HG03558 (cell line): ENCODE measurements around the gene ZFPM1.

ENCODE experiments used
- ATAC-seq: cut with Tn5 transposase; IDR thresholded peaks from one replicate; pipeline ENCODE4 v1.9.1; 2021; ENCODE audit warnings: moderate number of reproducible peaks; ENCODE audit not compliant: unreplicated experiment; ENCODE audit errors: extremely low read depth

Gene ZFPM1

DNA sequence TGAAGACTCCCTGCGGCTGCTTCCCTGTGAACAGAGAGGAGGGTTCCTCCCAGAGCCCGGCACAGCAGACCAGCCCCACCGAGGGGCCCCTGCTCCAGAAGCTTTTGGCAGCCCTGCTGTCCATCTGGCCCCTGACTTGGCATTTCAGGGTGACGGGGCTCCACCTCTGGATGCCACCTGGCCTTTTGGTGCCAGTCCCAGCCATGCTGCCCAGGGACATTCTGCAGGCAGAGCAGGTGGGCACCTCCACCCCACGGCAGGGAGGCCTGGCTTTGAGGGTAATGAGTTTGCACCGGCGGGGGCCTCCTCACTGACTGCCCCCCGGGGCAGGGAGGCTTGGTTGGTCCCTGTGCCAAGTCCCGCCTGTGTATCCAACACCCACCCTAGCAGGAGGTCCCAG, 20.3 kb upstream of the ZFPM1 start:
- no peak for ATAC-seq

DNA sequence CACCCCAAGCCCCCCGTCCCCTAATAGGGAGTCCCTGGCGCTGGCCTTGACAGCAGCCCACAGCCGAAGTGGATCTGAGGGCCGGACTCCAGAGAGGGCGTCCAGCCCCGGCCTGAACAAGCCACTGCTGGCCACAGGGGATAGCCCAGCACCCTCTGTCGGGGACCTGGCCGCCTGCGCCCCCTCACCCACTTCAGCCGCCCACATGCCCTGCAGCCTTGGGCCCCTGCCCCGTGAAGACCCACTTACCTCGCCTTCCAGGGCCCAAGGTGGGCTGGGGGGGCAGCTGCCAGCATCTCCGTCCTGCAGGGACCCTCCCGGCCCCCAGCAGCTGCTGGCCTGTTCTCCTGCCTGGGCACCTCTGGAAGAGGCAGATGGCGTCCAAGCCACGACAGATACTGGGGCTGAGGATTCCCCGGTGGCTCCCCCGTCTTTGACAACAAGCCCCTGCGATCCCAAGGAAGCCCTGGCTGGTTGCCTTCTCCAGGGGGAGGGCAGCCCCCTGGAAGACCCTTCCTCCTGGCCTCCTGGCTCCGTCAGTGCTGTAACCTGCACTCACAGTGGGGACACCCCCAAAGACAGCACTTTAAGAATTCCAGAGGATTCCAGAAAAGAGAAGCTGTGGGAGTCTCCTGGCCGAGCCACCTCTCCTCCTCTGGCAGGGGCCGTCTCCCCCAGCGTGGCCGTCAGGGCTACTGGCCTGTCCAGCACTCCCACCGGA, 19.3 kb upstream of the ZFPM1 start:
- ATAC-seq = no peak

DNA sequence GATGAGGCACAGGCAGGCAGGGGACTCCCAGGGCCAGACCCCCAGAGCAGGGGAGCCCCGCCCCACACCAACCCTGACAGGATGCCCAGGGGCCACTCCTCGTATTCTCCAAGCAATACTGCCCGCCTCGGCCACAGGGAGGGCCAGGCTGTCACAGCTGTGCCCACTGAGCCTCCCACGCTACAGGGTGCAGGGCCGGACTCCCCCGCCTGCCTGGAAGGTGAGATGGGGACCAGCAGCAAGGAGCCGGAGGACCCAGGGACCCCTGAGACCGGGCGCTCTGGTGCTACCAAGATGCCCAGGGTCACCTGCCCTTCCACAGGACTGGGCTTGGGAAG, 18.8 kb upstream of the ZFPM1 start:
- ATAC-seq = no peak

DNA sequence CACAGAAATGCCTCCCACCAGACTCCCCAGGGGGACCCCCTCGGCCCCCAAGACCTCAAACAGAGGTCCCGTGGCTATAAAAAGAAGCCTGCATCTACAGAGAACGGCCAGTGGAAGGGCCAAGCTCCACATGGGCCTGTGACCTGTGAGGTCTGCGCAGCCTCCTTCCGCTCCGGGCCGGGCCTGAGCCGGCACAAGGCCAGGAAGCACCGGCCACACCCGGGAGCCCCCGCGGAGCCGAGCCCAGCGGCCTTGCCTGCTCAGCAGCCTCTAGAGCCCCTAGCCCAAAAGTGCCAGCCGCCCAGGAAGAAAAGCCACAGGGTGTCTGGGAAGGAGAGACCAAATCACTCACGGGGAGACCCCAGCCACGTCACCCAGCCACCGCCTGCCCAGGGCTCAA, 18.3 kb upstream of the ZFPM1 start:
- ATAC-seq = no peak

DNA sequence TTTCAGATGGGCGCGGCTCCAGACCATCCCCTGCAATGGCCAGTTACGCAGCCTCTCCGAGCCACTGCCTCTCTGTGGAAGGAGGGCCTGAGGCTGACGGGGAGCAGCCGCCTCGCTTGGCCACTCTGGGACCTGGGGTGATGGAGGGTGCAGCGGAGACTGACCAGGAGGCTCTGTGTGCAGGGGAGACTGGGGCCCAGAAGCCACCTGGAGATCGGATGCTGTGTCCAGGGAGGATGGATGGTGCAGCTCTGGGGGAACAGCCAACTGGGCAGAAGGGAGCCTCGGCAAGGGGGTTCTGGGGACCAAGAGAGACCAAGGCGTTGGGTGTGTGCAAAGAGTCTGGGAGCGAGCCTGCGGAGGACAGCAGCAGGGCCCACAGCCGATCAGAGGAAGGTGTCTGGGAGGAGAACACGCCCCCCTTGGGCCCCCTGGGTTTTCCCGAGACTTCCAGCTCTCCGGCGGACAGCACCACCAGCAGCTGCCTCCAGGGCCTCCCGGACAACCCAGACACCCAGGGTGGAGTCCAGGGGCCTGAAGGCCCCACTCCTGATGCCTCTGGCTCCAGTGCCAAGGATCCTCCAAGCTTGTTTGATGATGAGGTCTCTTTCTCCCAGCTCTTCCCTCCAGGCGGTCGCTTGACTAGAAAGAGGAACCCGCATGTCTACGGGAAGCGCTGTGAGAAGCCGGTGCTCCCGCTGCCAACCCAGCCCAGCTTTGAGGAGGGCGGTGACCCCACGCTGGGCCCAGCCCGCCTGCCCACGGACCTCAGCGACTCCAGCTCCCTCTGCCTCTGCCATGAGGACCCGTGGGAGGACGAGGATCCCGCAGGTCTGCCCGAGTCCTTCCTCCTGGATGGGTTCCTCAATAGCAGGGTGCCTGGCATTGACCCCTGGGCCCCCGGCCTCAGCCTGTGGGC, 17.4 kb upstream of the ZFPM1 start:
- no peak for ATAC-seq

DNA sequence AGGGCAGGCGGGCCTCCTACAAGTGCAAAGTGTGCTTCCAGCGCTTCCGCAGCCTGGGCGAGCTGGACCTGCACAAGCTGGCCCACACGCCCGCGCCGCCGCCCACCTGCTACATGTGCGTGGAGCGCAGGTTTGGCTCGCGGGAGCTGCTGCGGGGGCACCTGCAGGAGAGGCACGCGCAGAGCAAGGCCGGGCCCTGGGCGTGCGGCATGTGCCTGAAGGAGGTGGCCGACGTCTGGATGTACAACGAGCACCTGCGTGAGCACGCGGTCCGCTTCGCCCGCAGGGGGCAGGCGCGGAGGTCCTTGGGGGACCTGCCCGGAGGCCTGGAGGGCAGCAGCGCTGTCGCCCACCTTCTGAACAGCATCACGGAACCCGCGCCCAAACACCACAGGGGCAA, 16.3 kb upstream of the ZFPM1 start:
- ATAC-seq = no peak

DNA sequence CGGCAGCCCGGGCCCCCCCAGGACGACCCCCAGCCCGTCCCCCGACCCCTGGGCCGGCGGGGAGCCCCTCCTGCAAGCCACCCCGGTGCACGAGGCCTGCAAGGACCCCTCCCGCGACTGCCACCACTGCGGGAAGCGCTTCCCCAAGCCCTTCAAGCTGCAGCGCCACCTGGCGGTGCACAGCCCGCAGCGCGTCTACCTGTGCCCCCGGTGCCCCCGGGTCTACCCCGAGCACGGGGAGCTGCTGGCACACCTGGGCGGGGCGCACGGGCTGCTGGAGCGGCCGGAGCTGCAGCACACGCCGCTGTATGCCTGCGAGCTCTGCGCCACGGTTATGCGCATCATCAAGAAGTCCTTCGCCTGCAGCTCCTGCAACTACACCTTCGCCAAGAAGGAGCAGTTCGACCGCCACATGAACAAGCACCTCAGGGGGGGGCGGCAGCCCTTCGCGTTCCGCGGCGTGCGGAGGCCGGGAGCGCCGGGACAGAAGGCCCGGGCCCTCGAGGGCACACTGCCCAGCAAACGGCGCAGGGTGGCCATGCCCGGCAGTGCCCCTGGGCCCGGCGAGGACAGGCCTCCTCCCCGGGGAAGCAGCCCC, 15.6 kb upstream of the ZFPM1 start:
- ATAC-seq = no peak

DNA sequence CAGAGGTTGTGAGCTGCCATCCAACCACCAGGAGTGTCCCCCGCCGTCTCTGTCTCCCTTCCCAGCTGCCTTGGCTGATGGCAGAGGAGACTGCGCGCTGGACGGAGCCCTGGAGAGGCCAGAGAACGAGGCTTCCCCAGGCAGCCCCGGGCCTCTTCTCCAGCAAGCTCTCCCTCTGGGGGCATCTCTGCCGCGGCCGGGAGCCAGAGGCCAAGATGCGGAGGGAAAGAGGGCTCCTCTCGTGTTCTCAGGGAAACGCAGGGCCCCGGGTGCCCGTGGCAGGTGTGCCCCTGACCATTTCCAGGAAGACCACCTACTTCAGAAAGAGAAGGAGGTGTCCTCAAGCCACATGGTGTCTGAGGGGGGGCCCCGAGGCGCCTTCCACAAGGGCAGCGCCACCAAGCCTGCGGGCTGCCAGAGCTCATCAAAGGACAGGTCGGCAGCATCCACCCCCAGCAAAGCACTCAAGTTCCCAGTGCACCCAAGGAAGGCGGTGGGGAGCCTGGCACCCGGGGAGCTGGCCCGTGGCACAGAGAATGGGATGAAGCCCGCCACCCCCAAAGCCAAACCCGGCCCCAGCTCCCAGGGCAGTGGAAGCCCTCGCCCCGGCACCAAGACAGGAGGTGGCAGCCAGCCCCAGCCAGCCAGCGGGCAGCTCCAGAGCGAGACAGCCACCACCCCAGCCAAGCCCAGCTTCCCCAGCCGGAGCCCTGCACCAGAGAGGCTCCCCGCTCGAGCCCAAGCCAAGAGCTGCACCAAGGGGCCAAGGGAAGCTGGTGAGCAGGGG, 14.8 kb upstream of the ZFPM1 start:
- no peak for ATAC-seq

DNA sequence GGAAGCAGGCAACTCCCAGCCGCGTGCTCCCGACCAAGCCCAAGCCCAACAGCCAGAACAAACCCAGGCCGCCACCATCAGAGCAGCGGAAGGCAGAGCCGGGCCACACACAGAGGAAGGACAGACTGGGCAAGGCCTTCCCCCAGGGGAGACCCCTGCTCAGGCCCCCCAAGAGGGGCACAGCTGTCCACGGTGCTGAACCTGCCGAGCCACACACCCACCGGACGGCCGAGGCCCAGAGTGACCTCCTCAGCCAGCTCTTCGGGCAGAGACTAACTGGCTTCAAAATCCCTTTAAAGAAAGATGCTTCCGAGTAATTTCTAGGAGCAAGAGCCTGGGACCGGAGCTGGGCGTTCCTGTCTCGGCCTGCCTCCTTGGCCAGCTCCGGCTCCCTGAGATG, 14.1 kb upstream of the ZFPM1 start:
- no peak for ATAC-seq

DNA sequence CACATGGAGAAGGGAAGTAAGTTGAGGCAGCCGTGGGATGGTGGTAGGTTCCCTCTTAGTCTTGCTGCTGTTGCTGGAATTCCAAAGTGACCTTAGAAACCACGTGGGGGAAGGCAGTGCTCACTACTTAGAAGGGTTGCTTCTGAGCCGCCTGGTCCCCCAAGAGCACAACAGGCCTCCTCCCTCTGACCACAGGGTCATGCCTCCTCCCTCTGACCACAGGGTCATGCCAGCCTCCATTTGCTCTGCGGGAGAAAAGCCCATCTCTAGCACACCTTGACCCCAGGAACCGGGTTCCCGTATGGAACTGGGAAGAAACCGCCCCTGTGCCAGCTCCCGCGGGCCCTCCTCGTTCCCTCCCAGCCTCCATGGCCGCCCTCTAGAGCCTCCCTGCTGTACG, 13.4 kb upstream of the ZFPM1 start:
- ATAC-seq = no peak

DNA sequence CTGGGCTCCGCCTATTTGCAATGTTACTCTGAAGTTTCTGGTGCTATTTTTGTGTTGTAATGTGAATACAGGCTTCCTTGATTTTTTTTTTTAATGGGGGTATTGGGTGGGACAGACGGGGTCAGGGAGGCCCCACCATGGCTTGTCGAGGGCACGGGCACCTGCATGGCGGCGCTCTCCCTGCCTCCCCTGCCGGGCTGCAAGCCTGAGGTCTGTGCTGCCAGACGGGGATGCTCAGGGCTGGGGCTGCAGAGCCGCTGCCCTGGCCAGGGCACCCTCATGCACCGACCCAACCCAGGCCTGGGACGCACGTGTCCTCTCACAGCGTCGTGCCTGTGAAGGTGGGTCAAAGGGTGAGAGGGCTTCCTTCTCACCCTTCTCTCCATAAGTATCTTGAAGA, 13.0 kb upstream of the ZFPM1 start:
- no peak for ATAC-seq

DNA sequence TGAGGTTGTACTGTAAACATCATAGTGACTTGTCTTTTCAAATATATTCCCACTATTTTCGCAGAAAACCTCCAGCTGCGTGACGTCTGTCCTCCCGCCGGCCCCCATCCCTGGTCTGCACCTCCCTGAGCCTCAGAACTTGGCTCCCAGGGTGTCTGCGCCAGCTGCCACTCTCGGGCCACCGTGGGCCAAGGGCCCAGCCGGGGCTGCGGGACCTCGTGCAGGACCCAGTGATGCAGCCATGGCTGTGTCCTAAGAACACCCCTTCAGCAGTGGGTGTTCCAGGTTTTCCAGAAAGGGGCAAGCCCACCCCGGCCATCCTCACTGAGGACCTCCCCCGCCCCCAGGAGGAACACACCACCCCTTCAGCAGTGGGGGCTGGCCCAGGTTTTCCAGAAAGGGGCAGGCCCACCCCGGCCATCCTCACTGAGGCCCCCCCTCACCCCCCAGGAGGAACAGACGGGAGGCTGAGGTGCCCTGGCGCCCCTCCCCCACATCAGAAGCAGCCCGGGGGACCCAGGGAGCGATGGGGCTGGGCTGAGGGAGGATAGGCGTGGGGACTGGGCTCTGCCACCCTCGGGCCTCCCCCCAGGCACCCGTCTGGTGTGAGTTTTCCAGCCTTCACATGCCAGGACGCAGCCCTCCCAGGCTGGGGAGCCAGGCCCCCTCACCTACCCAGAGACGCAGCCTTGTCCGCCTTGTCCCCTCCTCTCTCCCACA, 12.2 kb upstream of the ZFPM1 start:
- no peak for ATAC-seq

DNA sequence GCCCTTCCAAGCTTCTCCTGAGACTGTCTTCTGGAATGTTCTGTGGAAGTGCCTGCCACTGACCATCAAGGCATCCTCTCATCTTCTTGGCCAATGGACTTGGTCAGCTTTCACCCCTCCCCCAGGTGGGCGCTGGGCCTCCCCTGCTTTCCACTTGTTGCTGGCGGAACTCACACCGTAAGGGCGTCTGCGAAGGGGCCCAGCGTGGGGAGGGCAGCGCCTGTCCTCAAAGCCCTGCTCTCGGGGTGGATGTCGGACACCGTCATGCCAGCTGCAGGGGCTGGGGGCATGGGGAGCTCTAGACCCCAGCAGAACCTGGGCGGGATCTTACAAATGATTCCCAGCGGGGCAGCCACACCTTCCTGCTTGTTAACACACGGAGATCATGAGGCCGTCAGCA, 11.6 kb upstream of the ZFPM1 start:
- no peak for ATAC-seq

DNA sequence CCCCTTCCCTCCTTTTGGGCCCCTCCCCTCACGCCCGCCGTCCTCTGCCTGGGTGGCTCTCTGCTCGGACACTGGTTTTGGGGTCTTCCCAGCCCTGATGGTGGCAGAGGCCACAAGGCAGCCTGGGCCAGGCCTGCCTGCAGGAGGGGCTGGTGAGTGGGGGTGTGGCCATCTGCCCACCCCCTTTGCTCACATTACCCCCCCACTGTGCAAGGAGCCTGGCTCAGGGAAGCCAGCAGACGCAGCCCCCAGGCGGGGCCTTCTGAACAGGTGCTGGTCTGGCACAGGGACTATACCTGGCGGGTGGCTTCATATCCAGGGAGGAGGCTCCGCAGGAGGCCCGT, 10.7 kb upstream of the ZFPM1 start:
- no peak for ATAC-seq

DNA sequence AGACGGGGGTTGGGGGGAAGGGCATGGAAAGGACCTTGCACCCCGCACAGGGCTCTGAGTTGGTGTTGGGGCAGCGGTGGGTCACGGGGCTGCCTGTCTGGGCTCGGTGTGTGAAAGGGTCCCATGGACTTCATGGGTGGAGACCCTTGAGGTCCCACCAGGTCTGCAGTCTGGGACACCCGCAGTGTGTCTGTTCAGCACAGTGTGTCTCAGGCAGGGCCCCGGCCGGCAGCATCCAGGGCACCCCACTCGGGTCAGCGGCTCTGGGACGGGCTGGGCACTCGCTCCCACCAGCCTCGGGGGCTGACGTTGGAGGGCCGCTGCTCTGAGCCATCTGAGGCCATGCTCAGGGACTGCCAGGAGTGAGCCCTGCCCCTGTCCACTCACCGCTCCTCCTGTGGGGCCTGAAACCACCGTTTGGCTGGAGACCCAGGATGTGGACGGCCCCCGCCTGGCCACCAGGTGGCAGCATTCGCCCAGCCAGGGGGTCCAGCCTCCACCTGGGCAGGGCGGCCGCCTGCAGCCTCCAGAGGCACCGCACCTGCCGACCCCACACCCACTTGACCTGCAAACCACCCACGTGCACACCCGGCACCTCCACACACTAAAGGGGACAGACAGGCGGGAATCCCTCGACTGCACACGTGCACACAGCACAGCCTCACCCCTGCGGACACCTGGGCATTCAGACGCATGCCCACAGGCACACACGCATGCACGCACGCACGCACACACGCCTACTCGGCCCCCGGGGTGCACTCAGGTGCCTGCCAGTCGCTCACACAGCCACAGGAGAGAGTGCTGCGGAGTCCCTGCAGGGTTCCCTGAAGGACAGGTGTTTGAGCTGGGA, 10.1 kb upstream of the ZFPM1 start:
- no peak for ATAC-seq

DNA sequence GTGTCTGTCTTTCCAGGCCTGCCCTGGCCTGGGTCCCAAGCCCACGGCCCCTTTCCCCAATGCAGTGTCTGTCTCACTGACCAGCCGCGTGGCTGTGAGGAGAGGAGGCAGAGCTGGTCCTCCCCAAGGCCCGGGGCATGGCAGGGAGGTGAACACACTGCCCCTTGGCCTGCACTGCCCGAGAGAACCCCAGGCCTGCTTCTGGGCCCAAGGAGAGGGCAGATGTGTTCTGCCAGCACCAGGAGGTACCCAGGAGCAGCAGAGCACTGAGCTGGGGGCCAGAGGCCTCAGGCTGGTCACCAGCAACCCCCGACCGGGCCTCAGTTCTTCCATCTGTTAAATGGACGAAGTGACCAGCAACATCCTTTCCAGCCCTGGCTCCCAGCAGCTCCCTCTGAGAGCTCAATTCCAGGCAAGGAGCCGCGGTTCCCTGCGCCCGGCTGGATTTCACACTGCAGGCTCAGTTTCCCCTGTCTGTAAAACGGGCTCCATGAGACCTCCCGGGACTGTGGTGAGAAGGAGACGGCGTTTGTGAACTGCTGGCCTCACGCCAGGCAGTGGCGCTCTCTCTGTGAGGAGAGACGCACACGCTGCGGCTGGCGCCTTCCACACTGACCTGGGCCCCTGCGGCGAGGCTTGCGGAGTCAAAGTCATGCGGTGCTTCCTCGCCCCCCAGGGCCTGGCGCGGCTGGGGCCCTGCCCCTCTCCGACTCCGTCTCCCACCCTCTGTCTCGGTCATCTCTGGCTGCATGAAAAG, 8.1 kb upstream of the ZFPM1 start:
- ATAC-seq = no peak

DNA sequence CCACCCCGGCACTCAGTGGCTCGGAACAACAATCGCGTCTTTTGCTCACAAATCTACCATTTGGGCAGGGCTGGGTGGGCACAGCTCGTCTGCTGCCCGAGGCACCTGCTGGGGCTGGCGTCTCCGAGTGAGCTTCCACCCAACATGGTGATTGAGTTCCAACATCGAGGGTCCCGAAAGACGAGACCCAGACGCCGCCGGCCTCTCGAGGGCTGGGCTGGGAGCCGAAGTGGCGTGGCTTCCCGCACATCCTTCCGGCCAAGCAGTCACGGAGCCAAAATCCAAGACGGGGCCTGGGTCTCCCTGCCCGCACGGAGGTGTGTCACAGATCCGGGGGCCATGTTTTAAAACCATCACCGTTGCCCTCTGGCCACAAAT, 7.5 kb upstream of the ZFPM1 start:
- no peak for ATAC-seq

DNA sequence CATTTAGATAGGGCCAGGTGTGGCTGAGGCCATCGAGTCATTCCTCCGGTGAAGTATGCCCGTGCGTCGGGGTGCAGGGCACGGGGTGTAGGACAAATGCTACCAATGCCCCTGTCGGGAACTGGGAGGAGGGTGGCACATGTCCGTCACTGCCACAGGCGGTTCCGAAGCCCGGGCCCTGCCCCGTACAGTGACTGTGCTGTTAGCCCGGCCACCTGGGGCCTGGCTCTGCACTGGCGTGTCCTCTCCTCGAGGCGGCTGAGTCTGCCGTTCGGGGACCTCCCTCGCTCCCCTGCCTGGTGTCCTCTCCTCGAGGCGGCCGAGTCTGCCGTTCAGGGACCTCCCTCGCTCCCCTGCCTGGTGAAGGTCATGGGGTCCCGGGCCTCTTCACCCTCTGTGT, 7.0 kb upstream of the ZFPM1 start:
- ATAC-seq = no peak

DNA sequence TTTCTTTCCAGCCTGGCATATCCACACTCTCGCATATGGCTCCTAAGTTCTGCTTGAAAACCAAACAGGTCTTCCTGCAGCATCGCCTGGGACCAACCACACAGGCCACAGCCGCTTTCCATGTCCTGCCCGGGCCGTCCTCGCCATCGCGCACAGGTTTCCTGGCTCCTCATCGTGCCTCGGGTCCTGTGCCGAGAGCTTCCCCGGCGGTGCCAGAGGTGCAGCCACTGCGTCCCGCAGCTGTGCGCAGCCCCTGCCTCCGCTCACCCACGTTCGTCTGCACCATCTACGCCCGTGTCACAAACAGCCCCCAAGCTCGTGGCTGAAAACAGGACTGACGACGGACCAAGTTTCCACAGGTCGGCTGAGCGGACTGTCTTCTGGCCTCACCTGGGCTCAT, 6.3 kb upstream of the ZFPM1 start:
- ATAC-seq = no peak
